T-helper 1 cell treated with Interleukin-12 subunit alpha and Interleukin-12 subunit beta and Interleukin-4 antibody, amounts not matched to agents 30 ng/mL and 1 ng/mL, for 36 hours (primary cell): ENCODE data around the gene SLC26A9. TPM values are rescaled to one million over a fixed set of nuclear protein-coding genes. Genes with fewer than 3 reads are reported as not detected.
"Not testable (repeated sequence)": the region's sequence is repeated elsewhere in the genome, so short reads cannot be mapped to it uniquely, and the experiment has no call there.

Source experiments
- intact Hi-C: fragments of 100-400 bp; cut with micrococcal nuclease; formaldehyde crosslinking; loops from one replicate; pipeline ENCODE4 v1.15.1; 2024
- total RNA-seq: library from RNA; stranded (reverse); gene quantifications from 2 replicates; pipeline ENCODE4 v1.2.3, GENCODE V29; 2022

SLC26A9 gene
- total RNA-seq, 1 donor from 2014 or later = not detected

DNA sequence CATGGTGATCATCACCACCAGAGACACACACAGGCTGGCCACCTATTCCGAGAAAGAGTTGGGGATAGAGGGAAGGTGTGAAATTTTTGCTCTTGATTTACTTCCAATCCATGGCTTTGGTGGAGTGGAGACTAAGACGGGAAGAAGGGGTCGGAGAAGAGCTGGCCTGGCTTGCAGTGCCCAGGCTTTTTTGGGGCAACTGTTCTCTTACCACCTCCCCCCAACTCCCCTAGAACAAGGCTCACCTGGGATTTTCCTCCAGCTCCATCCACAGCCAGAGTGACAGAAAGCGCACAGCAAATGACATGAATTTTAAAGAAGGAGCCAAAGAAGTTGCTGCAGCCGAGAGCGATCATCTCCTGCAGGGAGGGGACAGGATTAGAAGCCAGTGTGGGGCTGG, 16.0 kb downstream of the SLC26A9 start:
- intact Hi-C loops = no loop called here

DNA sequence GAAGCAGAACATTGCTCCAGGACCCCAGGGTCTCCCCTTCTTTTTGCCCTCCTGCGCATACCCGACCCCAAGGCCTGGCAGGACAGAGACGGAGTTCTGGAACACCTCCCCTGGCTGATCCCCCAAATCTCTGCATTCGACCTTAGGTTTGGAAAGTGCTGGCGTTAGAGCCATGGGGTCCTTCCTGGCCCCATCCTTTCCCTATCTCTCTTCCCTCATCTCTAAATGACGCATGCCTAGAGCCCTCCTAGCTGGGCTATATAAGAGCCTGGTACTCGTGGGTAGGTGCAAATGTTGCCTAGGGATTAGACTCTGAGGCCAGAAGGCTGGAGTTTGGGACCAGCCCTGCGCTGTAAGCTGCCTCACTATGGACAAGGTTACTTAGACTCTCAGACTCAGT, 16.6 kb downstream of the SLC26A9 start:
- intact Hi-C loops = no loop called here

DNA sequence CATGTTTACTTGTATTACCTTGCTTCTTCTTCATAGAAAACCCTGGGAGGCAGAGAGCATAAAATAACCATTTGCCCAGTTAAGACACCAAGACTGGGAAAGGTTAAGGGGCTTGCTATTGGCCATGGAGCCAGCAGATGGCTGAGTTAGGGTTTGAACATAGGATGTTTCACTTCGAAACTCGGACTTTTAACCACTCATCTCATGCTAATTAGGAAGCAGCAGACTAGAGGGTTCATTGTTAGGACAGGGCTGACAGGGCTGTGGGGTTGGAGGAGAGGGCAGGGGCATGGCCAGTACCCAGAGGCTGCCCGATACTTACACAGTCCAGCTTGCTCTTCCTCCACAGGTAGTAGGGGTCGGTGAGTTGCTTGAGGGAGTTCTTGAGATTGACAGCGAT, 17.0 kb downstream of the SLC26A9 start:
- intact Hi-C loops = no loop called here

DNA sequence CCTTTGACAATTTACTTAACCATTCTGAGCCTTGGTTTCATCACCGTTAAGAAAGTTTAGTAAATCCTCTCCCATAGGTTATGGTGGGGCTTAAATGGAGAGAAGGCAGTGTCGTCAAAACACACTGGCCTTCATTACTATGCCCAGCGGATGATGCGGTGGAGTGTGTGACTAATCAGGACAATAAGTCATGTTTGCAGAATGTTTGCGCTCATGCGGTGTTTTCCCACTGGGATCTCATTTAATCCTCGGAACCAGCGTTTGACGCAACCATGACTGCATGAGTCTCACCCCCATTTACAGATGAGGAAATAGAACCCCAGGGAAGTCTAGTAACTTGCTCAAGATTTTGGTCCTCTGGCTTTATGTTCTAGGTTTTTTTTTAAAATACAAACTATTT, 17.5 kb downstream of the SLC26A9 start:
- intact Hi-C loops = no loop called here

DNA sequence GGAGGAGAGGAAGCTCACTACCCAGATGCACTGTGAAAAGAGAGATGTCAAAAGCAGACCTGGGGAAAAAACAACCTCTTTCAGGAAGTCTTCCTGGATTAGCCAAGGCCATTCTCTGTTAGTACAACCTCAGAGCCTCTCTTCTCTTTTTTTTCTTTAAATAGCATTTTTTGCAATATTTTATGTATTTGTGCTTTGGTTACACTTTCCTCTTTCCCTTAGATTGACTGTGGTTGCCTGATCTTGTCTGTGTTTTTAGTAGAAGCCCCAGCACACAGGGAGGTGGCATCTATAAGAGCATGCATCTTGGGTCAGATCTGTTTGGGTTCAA, 18.8 kb downstream of the SLC26A9 start:
- intact Hi-C loops = no loop called here

DNA sequence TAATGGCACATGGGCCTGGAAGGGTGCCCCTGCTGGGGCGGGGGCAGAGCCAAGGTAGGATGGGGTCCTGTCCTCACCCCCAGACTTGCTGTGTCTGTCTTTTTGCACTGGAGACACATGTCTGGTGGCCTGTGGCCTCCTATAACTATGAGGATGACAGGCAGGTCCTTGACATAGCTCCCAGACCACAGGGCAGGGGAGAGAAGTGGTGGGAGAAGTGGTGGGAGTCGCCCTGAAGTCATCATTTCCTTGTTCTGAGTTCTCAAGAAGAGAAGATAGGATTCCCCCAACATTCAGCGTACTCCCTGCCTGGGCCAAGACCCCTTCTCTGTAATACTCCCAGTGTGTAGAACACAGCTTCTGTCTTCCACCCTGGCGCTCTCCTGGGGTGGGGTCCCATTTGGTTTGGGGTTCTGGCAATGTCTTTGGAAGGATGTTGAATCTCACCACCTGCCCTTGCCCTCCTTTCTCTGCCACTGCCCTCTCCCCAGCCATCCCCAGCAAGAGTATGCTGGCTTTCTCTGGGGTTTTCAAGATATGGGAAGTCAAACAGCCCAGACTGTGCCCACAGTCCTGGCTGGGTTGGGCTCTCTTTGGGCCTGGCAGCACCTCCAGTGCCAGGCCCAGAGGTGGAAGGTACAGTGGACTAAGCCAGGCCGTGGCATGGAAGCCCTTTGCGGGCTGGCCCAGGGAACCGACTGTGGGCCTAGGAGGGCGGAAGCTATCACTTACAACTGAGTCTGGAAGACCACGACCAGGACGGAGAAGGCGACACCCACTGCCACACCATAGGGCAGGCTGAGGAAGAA, 19.4 kb downstream of the SLC26A9 start:
- intact Hi-C loops = no loop called here

DNA sequence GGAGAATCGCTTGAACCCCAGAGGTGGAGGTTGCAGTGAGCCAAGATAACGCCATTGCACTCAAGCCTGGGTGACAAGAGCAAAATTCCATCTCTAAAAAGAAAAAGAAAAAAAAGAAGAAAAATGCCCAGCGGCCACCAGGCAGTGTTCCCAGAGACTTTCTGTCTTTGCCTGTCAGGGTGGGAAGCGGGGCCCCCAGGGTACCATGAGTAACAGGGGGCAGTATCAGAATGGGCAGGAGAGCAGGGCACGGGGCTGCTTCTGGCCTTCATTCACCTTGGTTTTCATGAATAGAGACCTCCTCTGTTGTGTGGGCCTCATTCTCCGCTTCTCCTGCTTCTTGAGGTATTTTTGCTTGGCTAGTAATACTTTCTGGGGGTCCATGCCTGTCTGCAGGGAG, 20.4 kb downstream of the SLC26A9 start:
- intact Hi-C loops = no loop called here

DNA sequence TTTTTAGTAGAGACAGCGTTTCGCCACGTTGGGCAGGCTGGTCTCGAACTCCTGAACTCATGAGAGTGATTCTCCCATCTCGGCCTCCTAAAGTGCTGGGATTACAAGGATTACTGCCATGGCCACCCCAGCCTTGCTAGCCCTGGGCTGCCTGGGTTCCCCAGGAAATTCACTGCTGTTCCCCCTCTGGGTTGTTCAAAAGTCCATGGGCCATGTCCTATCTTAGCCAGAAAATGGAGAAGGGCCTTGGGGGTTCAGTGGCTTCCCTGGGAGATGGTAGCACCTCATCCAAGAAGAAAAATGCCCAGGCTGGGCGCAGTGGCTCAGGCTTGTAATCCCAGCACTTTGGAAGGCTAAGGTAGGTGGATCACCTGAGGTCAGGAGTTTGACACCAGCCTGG, 20.9 kb downstream of the SLC26A9 start:
- intact Hi-C loops = no loop called here

DNA sequence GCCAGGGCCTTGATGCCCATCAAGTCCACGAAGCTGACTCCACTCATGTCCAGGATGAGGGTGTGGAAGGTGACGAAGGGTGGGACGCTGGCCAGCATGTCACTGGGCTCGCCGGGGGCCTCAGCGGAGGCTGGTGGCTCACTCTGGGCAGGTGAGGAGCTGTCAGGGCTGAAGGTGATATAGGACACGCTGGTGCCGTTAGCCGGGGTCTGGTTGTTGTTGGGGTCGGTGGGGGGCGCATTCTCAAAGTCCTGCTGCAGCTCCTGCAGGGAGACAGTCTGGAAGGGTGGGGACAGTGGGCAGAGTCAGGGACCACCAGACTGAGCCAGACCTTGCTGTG, 21.7 kb downstream of the SLC26A9 start:
- intact Hi-C loops = no loop called here

DNA sequence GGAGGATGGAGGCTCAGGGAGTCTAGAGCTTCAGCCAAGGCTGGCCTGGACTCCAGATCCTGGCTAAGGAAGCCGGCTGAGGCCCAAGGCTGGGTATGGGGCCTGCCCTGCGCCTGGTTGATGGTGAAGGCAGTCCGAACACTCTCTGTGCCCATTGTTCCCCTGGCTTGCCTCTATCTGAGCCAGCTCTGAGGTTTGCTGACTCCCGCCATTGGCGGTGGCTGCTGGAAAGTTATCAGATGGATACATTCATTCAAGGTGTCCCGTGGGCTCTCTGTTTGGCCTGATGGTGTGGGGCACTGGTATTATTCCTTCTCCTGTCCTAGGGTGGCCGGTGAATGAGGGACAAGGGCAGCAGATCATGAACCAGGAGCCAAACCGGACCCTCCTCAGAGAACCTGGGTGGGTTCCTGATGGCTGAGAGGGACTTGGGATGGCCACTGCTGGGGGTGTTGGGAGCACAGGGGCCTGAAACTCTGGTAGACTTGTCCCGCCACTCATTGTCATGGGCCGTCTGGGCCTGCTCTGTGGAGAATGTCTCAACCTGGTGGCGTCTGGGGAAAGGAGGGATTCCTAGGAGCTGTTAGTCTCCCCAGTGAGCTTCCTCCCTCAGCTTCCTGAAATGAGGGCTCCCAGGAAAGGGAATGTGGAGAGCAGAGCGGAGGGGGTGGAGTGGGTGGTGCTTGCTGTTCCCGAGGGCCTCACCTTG, 22.2 kb downstream of the SLC26A9 start:
- intact Hi-C loops = no loop called here

DNA sequence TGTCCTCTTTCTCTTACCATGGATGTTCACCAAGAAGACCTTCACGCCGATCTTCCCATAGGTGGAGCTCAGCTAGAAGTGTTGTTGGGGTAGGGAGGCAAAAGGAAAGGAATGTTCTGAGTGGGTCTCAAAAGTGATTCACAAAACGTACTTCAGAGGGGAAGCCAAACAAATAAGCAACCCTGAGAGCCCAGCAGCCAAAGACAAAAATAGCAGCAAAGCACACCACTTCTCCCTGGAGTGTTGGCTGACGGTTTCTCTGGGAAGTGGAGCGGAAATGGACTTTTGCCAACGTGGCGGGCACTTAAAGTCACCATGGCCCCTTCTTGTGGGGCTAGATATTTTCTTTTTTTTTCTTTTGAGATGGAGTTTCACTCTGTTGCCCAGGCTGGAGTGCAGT, 23.1 kb downstream of the SLC26A9 start:
- intact Hi-C loops = no loop called here

DNA sequence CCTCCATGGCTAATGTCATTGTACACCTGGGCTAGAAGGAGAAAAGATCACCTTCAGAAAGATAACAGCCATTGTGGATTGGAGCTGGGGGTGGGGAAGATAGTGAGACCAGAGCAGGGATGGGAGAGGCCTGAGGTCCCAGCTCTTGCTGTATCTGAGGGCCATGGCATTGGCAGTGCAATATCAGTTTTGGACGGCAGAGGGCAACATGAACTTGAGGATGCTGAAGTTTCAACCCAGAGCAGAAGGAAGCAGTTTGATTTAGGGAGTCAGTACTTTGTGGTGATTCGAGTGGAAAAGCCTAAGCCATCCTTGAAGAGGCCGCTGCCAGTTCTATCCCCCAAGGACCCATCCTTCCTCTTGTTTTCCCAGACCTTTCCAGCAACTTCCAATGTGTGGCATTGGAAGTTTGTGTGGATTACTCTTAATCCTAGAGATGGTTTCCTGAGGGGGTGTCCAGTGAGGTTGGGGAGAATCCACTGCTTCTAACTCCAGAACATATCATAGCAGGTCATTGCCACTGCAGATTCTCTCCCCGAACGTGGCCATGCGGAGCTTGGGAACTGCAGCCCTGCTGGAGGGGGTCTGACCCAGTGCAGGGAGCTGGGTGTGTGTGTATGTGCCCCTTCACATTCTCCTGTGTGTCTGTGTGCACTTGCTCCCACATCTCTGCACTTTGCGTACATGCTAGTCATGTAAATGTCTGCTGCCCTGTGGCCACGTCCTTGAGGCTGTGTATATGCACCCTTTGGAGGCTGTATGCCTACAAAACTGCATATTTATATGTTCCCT, 24.1 kb downstream of the SLC26A9 start:
- intact Hi-C loops = loop anchor here (1.0 to 2.0 kb wide), 5 partner anchors 58 to 260 kb away; no protein-coding TSS in a partner anchor

DNA sequence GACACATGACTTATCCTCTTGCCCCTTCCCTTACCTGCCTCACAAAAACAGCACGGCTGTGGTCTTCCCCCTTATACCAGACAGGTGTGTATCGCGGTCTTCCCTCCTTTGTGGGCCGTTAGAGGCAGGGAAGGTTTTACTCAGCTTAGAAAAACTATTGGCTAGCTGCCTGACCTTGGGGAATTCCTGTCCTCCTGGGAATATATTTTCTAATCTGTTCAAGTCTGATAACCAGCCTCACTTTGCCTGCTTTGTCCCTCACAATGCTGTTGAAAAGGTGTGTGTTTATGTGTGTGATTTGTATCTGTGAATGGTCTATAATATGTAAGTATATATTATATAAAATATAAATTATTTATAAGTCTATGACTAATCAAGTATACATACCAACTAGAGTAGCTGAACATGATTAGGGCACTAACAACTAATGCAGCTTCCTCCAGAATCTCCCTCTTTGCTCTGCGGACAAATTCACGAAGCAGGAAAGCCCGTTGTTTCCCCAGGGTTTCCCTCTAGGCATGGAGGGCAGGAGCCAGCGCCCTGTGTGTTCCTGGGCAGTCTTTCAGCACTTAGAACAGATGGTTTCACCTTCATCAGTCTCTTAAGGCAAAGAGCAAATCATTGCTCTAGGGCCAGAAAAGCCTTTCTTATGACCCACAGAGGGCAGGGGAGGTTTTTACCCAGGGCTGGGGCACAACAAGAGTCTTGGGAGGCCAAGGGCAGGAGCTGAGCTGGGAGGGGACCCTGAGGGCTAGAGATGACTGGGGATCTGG, 25.6 kb downstream of the SLC26A9 start:
- intact Hi-C loops = loop anchor here (2.0 kb wide), 1 partner anchor 113 kb away; no protein-coding TSS in a partner anchor

DNA sequence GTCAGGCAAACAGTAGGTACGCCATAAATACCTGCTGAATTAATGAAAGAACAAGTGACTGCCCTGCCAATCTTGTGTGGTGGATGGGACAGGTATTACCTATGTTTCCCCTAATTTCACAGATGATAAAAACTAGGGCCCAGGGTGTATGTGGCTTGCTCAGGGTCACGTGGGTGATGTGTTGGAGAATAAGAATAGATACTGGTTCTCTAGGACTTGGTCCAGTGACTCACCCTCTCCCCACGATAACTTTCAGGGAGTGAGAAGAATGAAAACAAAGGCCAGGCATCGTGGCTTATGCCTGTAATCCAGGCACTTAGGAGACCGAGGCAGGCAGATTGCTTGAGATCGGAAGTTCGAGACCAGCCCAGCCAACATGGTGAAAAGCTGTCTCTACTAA, 26.7 kb downstream of the SLC26A9 start:
- intact Hi-C loops = no loop called here

DNA sequence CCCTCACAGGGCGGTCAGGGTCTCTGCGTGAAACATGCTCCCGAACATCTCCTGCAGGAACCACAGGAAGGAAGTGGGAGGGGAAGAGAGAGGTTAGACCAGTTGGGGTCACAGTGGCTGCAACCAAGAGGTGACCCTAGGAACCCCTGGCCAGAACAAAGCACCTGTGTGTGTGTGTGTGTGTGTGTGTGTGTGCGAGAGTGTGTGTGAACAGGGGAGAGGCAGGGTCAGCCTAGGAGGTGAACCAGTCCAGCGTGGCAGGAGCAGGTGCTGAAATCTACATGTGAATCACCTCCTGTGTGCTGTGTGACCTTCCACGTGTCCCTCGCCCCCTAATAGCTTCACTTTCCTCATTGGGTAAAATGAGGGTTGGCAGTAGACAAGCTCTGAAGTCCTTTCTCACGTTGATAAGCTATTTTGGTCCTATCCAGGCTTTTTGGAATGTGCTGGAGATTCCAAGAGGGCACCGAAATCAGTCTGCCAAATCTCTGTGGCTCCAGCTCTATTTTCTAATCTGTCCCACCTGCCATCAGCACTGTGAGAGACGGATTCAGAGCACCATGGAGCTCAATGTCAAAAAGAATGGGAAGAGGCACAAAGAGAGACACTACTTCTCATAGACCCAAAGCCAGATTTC, 27.8 kb downstream of the SLC26A9 start:
- intact Hi-C loops = no loop called here

DNA sequence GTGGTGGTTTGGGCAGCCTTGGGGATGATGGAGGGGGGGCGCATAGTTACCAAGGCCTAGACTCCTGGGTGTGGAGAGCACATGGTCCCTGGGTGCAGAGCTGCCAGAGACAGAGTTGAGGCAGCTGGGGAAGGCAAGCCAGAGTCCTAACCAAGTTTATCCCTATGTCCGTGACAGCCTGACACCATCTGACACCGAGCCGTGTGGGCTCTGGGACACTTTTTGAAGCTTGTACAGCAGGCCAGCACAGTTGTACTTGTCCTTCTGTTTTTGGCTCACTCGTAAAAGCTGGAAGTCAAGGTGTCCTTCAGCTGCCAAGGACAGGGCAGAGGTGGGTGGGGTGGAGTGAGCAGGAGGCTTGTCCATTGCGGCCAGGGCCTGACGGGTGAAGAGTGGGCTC, 28.5 kb downstream of the SLC26A9 start:
- intact Hi-C loops = no loop called here

DNA sequence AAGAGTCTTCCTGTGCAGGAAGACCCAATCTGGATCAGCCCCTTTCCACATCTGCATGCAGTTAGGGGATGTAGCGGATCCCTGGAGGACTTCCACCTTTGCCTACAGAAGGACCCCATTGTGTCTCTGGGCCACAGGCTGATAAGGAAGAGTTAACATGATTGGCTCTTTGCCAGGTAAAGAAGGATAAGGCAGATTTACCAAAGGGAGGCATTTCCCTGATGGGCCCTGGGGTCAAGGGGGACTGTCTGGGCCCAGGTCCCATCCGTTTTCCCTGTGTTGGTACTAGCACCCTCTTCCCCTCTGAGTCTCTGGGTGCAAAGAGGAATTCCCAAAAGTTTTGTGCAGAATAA, 29.1 kb downstream of the SLC26A9 start:
- intact Hi-C loops = no loop called here

DNA sequence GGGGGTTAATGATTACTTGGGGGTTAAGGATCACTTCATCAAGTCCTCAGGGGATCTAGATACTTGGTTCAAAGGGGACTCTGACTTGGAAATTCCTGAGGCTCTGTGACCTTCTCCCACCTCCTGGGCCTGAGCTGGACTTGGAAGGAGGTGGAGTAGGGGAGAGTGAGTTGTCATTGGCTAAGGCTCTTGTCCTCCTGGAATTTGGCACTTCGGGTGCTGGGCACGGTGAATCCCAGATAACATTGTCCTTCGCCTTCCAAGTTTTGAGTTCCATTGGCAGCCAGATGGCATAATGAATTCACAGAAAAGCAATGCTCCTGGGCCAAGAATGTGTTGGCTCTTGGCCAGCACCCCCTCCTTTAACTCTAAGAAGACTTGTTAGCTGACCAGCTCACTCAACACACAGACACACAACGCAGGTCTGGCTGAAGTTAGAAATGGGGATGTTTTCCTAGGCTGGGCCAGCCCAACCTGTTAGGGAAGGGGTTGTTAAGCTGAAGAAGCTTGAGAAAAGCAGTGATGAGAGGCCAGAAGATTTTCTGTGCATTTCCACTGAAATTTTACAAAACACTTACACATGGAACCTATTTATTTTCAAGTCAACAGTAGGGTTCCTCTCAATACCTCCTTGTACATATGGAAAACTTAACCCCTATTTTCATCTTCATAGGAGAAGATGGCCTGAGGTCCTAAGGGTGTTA, 29.7 kb downstream of the SLC26A9 start:
- intact Hi-C loops = no loop called here

DNA sequence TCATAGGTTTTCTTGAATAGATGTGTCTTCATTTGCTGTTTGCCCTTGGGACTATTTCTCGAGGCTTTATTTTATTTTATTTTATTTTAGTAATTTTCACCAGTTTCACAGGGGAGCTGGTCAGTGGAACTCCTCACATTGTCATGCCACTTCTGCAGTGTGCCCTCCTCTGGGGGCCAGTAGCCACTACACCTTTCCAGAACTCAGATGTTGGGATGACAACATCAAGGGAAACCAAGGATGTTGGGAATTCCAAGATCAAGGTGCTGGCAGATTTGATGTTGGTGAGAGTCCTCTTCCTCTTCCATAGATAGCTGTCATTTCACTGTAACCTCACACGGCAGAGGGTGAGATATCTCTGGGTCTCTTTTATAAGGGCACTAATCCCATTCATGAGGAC, 35.5 kb downstream of the SLC26A9 start:
- intact Hi-C loops = loop anchor here (1.0 kb wide), 1 partner anchor 116 kb away; no protein-coding TSS in a partner anchor

DNA sequence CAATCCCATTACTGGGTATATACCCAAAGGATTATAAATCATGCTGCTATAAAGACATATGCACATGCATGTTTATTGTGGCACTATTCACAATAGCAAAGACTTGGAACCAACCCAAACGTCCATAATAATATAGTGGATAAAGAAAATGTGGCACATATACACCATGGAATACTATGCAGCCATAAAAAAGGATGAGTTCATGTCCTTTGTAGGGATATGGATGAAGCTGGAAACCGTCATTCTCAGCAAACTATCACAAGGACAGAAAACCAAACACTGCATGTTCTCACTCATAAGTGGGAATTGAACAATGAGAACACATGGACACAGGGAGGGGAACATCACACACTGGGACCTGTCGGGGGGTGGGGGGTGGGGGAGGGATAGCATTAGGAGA, 38.2 kb downstream of the SLC26A9 start:
- intact Hi-C loops = not testable (repeated sequence)
